H1 (cell line): ENCODE measurements around the gene KIF11. TPM values are rescaled to one million over a fixed set of nuclear protein-coding genes. Genes with fewer than 3 reads are reported as not detected.

Experiments used
- CTCF ChIA-PET: fragments of 300-600 bp; sonication (Branson Sonifier 250); formaldehyde crosslinking; loops from one replicate; lab custom pipeline; 2021; ENCODE audit not compliant: partially characterized antibody; lab: Charles Lee
- POLR2A ChIA-PET: fragments of 300-600 bp; sonication (Branson Sonifier 250); formaldehyde crosslinking; loops from one replicate; lab custom pipeline; 2021; ENCODE audit warnings: inconsistent platforms; ENCODE audit not compliant: partially characterized antibody; lab: Charles Lee
- DNase-seq, 2 experiments: peaks; one replicate each; pipeline versions ENCODE4 v3.0.0 to v3.0.0-alpha.2; 2010 to 2022; ENCODE audit warnings: low spot score in 2 of 2, low read depth in 1 of 2, mixed read lengths in 1 of 2
- FAIRE-seq: peaks from 2 replicates; lab custom pipeline; 2011; peaks lifted over from hg19 to GRCh38; lab: Jason Lieb, UNC
- H2AFZ ChIP-seq: 2 replicates; pipeline ENCODE4 v1.8.1; 2012; ENCODE audit warnings: low read length, inconsistent platforms
- H2AK5ac ChIP-seq: 2 replicates; pipeline ENCODE4 v1.6.1; 2013; ENCODE audit warnings: low read depth, low read length
- H2BK120ac ChIP-seq: replicated peaks from 2 replicates; pipeline ENCODE3; 2013; ENCODE audit warnings: low read depth, low read length, inconsistent platforms
- H2BK12ac ChIP-seq: 2 replicates; pipeline ENCODE4 v1.6.1; 2013; ENCODE audit warnings: low read depth, low read length
- H2BK15ac ChIP-seq: 2 replicates; pipeline ENCODE4 v1.6.1; 2013; ENCODE audit warnings: low read length
- H2BK20ac ChIP-seq: 2 replicates; pipeline ENCODE4 v1.6.1; 2013; ENCODE audit warnings: low read length
- H2BK5ac ChIP-seq: 2 replicates; pipeline ENCODE4 v1.6.1; 2013; ENCODE audit warnings: low read depth, low read length
- H3K14ac ChIP-seq: 2 replicates; pipeline ENCODE4 v1.6.1; 2013; ENCODE audit warnings: inconsistent platforms; ENCODE audit not compliant: insufficient read length
- H3K18ac ChIP-seq: 2 replicates; pipeline ENCODE4 v1.6.1; 2013; ENCODE audit warnings: low read length; ENCODE audit errors: extremely low read depth
- H3K23ac ChIP-seq: 2 replicates; pipeline ENCODE4 v1.6.1; 2013; ENCODE audit warnings: inconsistent platforms; ENCODE audit not compliant: insufficient read length
- H3K23me2 ChIP-seq: 2 replicates; pipeline ENCODE4 v1.6.1; 2013; ENCODE audit warnings: low read depth, low read length
- H3K27ac ChIP-seq: 2 replicates; pipeline ENCODE4 v1.6.1; 2011; ENCODE audit warnings: low read depth, low read length, inconsistent platforms
- H3K27me3 ChIP-seq, 4 experiments: replicated peaks in 1 of 4; 1 replicate in 1 of 4; 2 replicates in 3 of 4; pipeline versions ENCODE4 v1.6.1 to v1.8.1; 2011 to 2013; ENCODE audit warnings: low read length in 3 of 4, mild to moderate bottlenecking in 3 of 4, inconsistent platforms in 2 of 4, mixed read lengths in 2 of 4, moderate library complexity in 1 of 4; ENCODE audit not compliant: control insufficient read depth in 3 of 4, insufficient read depth in 3 of 4; ENCODE audit errors: extremely low read depth in 1 of 4
- H3K36me3 ChIP-seq, 4 experiments: 2 replicates each; pipeline versions ENCODE4 v1.6.1 to v1.8.1; 2011 to 2013; ENCODE audit warnings: mild to moderate bottlenecking in 4 of 4, low read length in 3 of 4, moderate library complexity in 2 of 4, control low read depth in 1 of 4, inconsistent platforms in 1 of 4; ENCODE audit not compliant: insufficient read depth in 4 of 4, control insufficient read depth in 2 of 4
- H3K4ac ChIP-seq: replicated peaks from 2 replicates; pipeline ENCODE3; 2013; ENCODE audit warnings: low read length, low read depth, mixed read lengths, inconsistent platforms; ENCODE audit not compliant: insufficient read length
- H3K4me1 ChIP-seq, 4 experiments: replicated peaks in 1 of 4; 1 replicate in 1 of 4; 2 replicates in 3 of 4; pipeline versions ENCODE4 v1.6.1 to v1.8.1; 2011 to 2013; ENCODE audit warnings: low read length in 3 of 4, inconsistent platforms in 2 of 4, mixed read lengths in 1 of 4; ENCODE audit not compliant: insufficient read depth in 4 of 4, control insufficient read depth in 3 of 4
- H3K4me2 ChIP-seq, 2 experiments: 2 replicates each; pipeline versions ENCODE4 v1.6.1 to v1.8.1; 2011 to 2013; ENCODE audit warnings: low read depth in 2 of 2, low read length in 2 of 2, control low read depth in 1 of 2, inconsistent platforms in 1 of 2, mild to moderate bottlenecking in 1 of 2; ENCODE audit not compliant: insufficient read depth in 1 of 2
- H3K4me3 ChIP-seq, 4 experiments: fragments of 200-600, 300-600 bp in 1 of 4; sonication (generic), shearing (Covaris generic), sonication (Bioruptor Twin) in 1 of 4; 2 replicates each; pipeline versions ENCODE4 v1.5.1 to v1.8.1; 2011 to 2016; ENCODE audit warnings: low read length in 4 of 4, low read depth in 3 of 4, control low read depth in 2 of 4, inconsistent platforms in 2 of 4, mild to moderate bottlenecking in 2 of 4, mixed read lengths in 1 of 4, moderate library complexity in 1 of 4; ENCODE audit not compliant: insufficient read depth in 2 of 4; ENCODE audit errors: extremely low read depth in 1 of 4
- H3K56ac ChIP-seq: replicated peaks from 2 replicates; pipeline ENCODE3; 2013; ENCODE audit warnings: low read depth, mild to moderate bottlenecking, mixed read lengths, low read length, inconsistent platforms; ENCODE audit not compliant: insufficient read length
- H3K79me1 ChIP-seq: 2 replicates; pipeline ENCODE4 v1.6.1; 2013; ENCODE audit warnings: low read depth, low read length, control low read depth
- H3K79me2 ChIP-seq, 2 experiments: 2 replicates each; pipeline versions ENCODE4 v1.6.1 to v1.8.1; 2012 to 2013; ENCODE audit warnings: low read length in 2 of 2, mild to moderate bottlenecking in 2 of 2, inconsistent platforms in 1 of 2; ENCODE audit not compliant: insufficient read depth in 2 of 2, control insufficient read depth in 1 of 2
- H3K9ac ChIP-seq, 4 experiments: replicated peaks in 1 of 4; 1 replicate in 1 of 4; 2 replicates in 3 of 4; pipeline versions ENCODE4 v1.6.1 to v1.8.1; 2011 to 2013; ENCODE audit warnings: low read depth in 3 of 4, low read length in 3 of 4, control low read depth in 2 of 4, mild to moderate bottlenecking in 2 of 4, moderate library complexity in 2 of 4, inconsistent platforms in 1 of 4; ENCODE audit errors: extremely low read depth in 1 of 4
- H3K9me3 ChIP-seq, 2 experiments: 2 replicates each; pipeline versions ENCODE4 v1.6.1 to v1.8.1; 2012 to 2013; ENCODE audit warnings: mild to moderate bottlenecking in 2 of 2, moderate library complexity in 2 of 2, control low read depth in 1 of 2, inconsistent platforms in 1 of 2, low read depth in 1 of 2, low read length in 1 of 2, mixed read lengths in 1 of 2; ENCODE audit not compliant: insufficient read depth in 2 of 2
- H4K20me1 ChIP-seq, 2 experiments: replicated peaks in 1 of 2; 2 replicates each; pipeline versions ENCODE3 to v1.8.1; 2011 to 2013; ENCODE audit warnings: inconsistent platforms in 2 of 2, low read length in 2 of 2, mild to moderate bottlenecking in 1 of 2; ENCODE audit not compliant: insufficient read depth in 2 of 2, control insufficient read depth in 1 of 2
- H4K5ac ChIP-seq: 2 replicates; pipeline ENCODE4 v1.6.1; 2013; ENCODE audit warnings: low read length, low read depth, mixed read lengths, inconsistent platforms; ENCODE audit not compliant: insufficient read length
- H4K8ac ChIP-seq: 2 replicates; pipeline ENCODE4 v1.8.0; 2013; ENCODE audit warnings: mild to moderate bottlenecking, moderate library complexity, low read length, inconsistent platforms; ENCODE audit not compliant: insufficient read depth; ENCODE audit errors: extremely low read depth
- H4K91ac ChIP-seq: replicated peaks from 2 replicates; pipeline ENCODE3; 2013; ENCODE audit warnings: low read length, mixed read lengths, inconsistent platforms; ENCODE audit not compliant: insufficient read length
- CEBPB ChIP-seq: IDR thresholded peaks from 2 replicates; pipeline ENCODE4 v1.6.1; 2012; ENCODE audit warnings: low read depth, low read length
- FOSL1 ChIP-seq: IDR thresholded peaks from 2 replicates; pipeline ENCODE4 v1.6.1; 2011; ENCODE audit warnings: mild to moderate bottlenecking, low read depth, low read length, moderate library complexity; ENCODE audit not compliant: insufficient read depth
- HDAC2 ChIP-seq, 2 experiments: fragments of 300-600 bp in 1 of 2; sonication (generic) in 1 of 2; IDR thresholded peaks; 2 replicates each; pipeline ENCODE4 v1.6.1; 2011 to 2012; ENCODE audit warnings: low read depth in 2 of 2, low read length in 2 of 2, mild to moderate bottlenecking in 2 of 2, moderate library complexity in 2 of 2, borderline replicate concordance in 1 of 2, inconsistent platforms in 1 of 2
- JUND ChIP-seq: IDR thresholded peaks from 2 replicates; pipeline ENCODE4 v1.6.1; 2011; ENCODE audit warnings: mild to moderate bottlenecking, improper control_type of control experiment, low read length
- KDM5A ChIP-seq: fragments of 200-600 bp; IDR thresholded peaks from 2 replicates; pipeline ENCODE4 v1.7.1; 2012; ENCODE audit warnings: mild to moderate bottlenecking, low read length, inconsistent platforms, mixed read lengths
- NRF1 ChIP-seq: IDR thresholded peaks from 2 replicates; pipeline ENCODE4 v1.6.1; 2011; ENCODE audit warnings: mild to moderate bottlenecking, low read depth, low read length, improper control_type of control experiment
- RAD21 ChIP-seq, 2 experiments: IDR thresholded peaks in 1 of 2; conservative IDR thresholded peaks in 1 of 2; 2 replicates each; pipeline ENCODE4 v1.6.1; 2011; ENCODE audit warnings: low read depth in 2 of 2, low read length in 2 of 2, improper control_type of control experiment in 1 of 2, inconsistent platforms in 1 of 2, mild to moderate bottlenecking in 1 of 2, moderate library complexity in 1 of 2
- RNF2 ChIP-seq: fragments of 200-900, 300-1000 bp; sonication (generic); IDR thresholded peaks from 2 replicates; pipeline ENCODE4 v1.7.1; 2016; ENCODE audit warnings: borderline replicate concordance, low read depth, mild to moderate bottlenecking, antibody characterized with exemption, low read length; ENCODE audit not compliant: poor library complexity, severe bottlenecking; ENCODE audit errors: missing control alignments
- TAF1 ChIP-seq: IDR thresholded peaks from 2 replicates; pipeline ENCODE4 v1.6.1; 2011; ENCODE audit warnings: mild to moderate bottlenecking, low read depth, low read length
- TBP ChIP-seq: IDR thresholded peaks from 2 replicates; pipeline ENCODE4 v1.6.1; 2011; ENCODE audit warnings: low read depth, low read length, improper control_type of control experiment
- TEAD4 ChIP-seq: IDR thresholded peaks from 2 replicates; pipeline ENCODE4 v1.6.1; 2012; ENCODE audit warnings: low read depth, low read length, inconsistent platforms, mixed read lengths
- USF2 ChIP-seq: IDR thresholded peaks from 2 replicates; pipeline ENCODE4 v1.6.1; 2011; ENCODE audit warnings: low read length, improper control_type of control experiment
- WGBS, 2 experiments: shearing (Covaris generic) in 1 of 2; methylation state at CpG; one replicate each; pipeline versions ENCODE4 v1.1.6 to v1.1.7; 2013 to 2015; ENCODE audit warnings: low lambda C conversion rate in 2 of 2, mixed read lengths in 2 of 2, inconsistent platforms in 1 of 2, low coverage in 1 of 2, missing lambda C conversion rate in 1 of 2; ENCODE audit not compliant: insufficient replicate concordance in 2 of 2, insufficient coverage in 1 of 2, insufficient read length in 1 of 2; ENCODE audit errors: extremely low coverage in 1 of 2, missing lambda C conversion rate in 1 of 2; 5-methylcytosine and 5-hydroxymethylcytosine counted together
- polyA plus RNA-seq, 7 experiments: library from polyadenylated mRNA; depleted of rRNA in 3 of 7; stranded (reverse) in 5 of 7; unstranded in 2 of 7; fragments of >200 nt in 5 of 7; fragments of 200-250 nt in 2 of 7; gene quantifications; 1 replicate in 5 of 7; 2 replicates in 1 of 7; 4 replicates in 1 of 7; pipeline versions ENCODE4 v1.2.1 to v1.2.3, GENCODE V29; 2011 to 2013; ENCODE audit warnings: missing spikeins in 2 of 7, mixed read lengths in 2 of 7
- total RNA-seq: library from RNA; stranded (reverse); fragmentation: NEBNext Ultra II Directional; extraction: Animal tissue kit (Norgen Biotek cat#: 25700); gene quantifications from 2 replicates; pipeline ENCODE4 v1.2.1, GENCODE V29; 2021

The KIF11 gene
- total and polyA plus RNA-seq, 2 of the 8 experiments (the other 6 are each of a cell fraction or from before 2014, with no cell fraction given) = 11.1 to 59.2 TPM

GRCh38 chr10:92550924-92551323 is 42.0 kb upstream of the KIF11 start:
- no peak overlapping the region for H3K4me2 ChIP-seq
- no peak overlapping the region for H3K4me3 ChIP-seq
- CTCF ChIA-PET = interaction anchor here (0.6 to 1.4 kb wide), 4 partner anchors 10 to 150 kb away, joined by 3 to 5 read pairs (median 4); no protein-coding TSS in a partner anchor
- H3K79me1 ChIP-seq = no peaks in the 10 kb centered on the region; the same call in 1 of the 2 replicates
- DNase-seq (no peak), FAIRE-seq (no peak)
- no peak overlapping the region for H2BK15ac ChIP-seq
- H3K9ac ChIP-seq = no peak overlapping the region
- H3K18ac ChIP-seq = no peak overlapping the region
- H3K23ac ChIP-seq = no peak overlapping the region
- no peak overlapping the region for H2BK120ac ChIP-seq
- H4K5ac ChIP-seq = no peak overlapping the region
- H4K20me1 ChIP-seq = no peaks in the 10 kb centered on the region
- no peak overlapping the region for H3K56ac ChIP-seq
- no peaks in the 10 kb centered on the region for H3K23me2 ChIP-seq
- H3K14ac ChIP-seq = no peak overlapping the region
- no peak overlapping the region for H2BK12ac ChIP-seq
- H3K9me3 ChIP-seq = peaks cover 0 to 5% of the 10 kb centered on the region in 2 experiments; a peak in 2 of 4 replicates
- no peak overlapping the region for H2BK20ac ChIP-seq
- POLR2A ChIA-PET = no interaction called here
- no peak overlapping the region for H2BK5ac ChIP-seq
- no peak overlapping the region for H2AK5ac ChIP-seq
- H4K91ac ChIP-seq = no peak overlapping the region
- no peaks in the 10 kb centered on the region for H3K27me3 ChIP-seq
- no peaks in the 10 kb centered on the region; a peak in 1 of 7 replicates for H3K4me1 ChIP-seq
- WGBS, 2 experiments = 94% methylated on average over 2 of the region's 2 CpGs; no CpG with 5 or more reads in 1 of the 2 experiments
- H3K27ac ChIP-seq = no peak overlapping the region
- H4K8ac ChIP-seq = no peak overlapping the region
- H3K79me2 ChIP-seq = peaks cover 3 to 26% of the 10 kb centered on the region in 2 experiments; a peak in 2 of 4 replicates
- peaks cover 0 to 3% (median 0%) of the 10 kb centered on the region in 4 experiments; a peak in 2 of 8 replicates for H3K36me3 ChIP-seq
- no peak overlapping the region for H2AFZ ChIP-seq
- H3K4ac ChIP-seq = no peak overlapping the region
- TF ChIP-seq JUND (no peak), KDM5A (no peak), FOSL1 (no peak), RAD21 (IDR thresholded peaks at IDR 0.05 in 1 of 2, conservative IDR thresholded peaks at IDR 0.05 in 1 of 2; ENCODE audit: low read depth in 2 of 2, low read length in 2 of 2) (no peak), TBP (no peak), HDAC2 (IDR thresholded peaks at IDR 0.05; ENCODE audit: borderline replicate concordance in 1 of 2, low read depth in 2 of 2, low read length in 2 of 2) (no peak), NRF1 (no peak), USF2 (no peak), TAF1 (no peak), TEAD4 (no peak), CEBPB (no peak), RNF2 (no peak)
